ENCODE data around the gene ZNF611. TPM values are rescaled to one million over a fixed set of nuclear protein-coding genes. Genes with fewer than 3 reads are reported as not detected.

The ZNF611 gene
- total and polyA plus RNA-seq, 9 of the 15 experiments (the other 6 are each of a cell fraction or from before 2014, with no cell fraction given) = 3.7 to 29.6 (median 12.8) TPM

- peak in 2 of 3 experiments; percentile 3 to 7; a peak in 1 of 6 replicates for TF ChIP-seq CTCF (IDR thresholded peaks at IDR 0.05 in 2 of 3, conservative IDR thresholded peaks at IDR 0.05 in 1 of 3; ENCODE audit: insufficient read depth in 2 of 3, low read depth in 1 of 3, low read length in 3 of 3)
- TF ChIP-seq DDX20 (tag; IDR thresholded peaks at IDR 0.05; ENCODE audit: low read depth) = no peak
- TF ChIP-seq HOMEZ (CRISPR knock-in tag; IDR thresholded peaks at IDR 0.05) = no peak
- TF ChIP-seq MNT (conservative IDR thresholded peaks at IDR 0.05) = no peak
- TF ChIP-seq ZNF707 (CRISPR knock-in tag; conservative IDR thresholded peaks at IDR 0.05) = no peak
- no peak for TF ChIP-seq ZNF764 (CRISPR knock-in tag; IDR thresholded peaks at IDR 0.05; ENCODE audit: low read depth)
- TF ChIP-seq KLF6 (CRISPR knock-in tag; IDR thresholded peaks at IDR 0.05; ENCODE audit: borderline replicate concordance) = no peak
- TF ChIP-seq CXXC5 (CRISPR knock-in tag; IDR thresholded peaks at IDR 0.05) = no peak; the same call in 1 of the 2 replicates
- peak; percentile 8; the same call in 1 of the 2 replicates for TF ChIP-seq ZBTB7A (IDR thresholded peaks at IDR 0.05; ENCODE audit: borderline replicate concordance, control insufficient read depth, low read depth, low read length)
- no peak for TF ChIP-seq ZNF280B (CRISPR knock-in tag; IDR thresholded peaks at IDR 0.05)
- TF ChIP-seq GTF2B (IDR thresholded peaks at IDR 0.05; ENCODE audit: extremely low read depth, insufficient read length) = no peak
- TF ChIP-seq ZNF224 (CRISPR knock-in tag; IDR thresholded peaks at IDR 0.05) = no peak
- no peak for TF ChIP-seq NR2C2 (CRISPR knock-in tag; IDR thresholded peaks at IDR 0.05)
- TF ChIP-seq NR2C2 (tag; IDR thresholded peaks at IDR 0.05) = 0 out of 2 replicates have a peak, but pooled peaks have one; percentile 51
- TF ChIP-seq ZBTB8A (IDR thresholded peaks at IDR 0.05; ENCODE audit: partially characterized antibody) = no peak
Measured at GRCh38 chr19:52691215-52691610, 43.6 kb downstream of the ZNF611 start (continued).

All from K562 (cell line).